Activated CD4-positive, alpha-beta T cell treated with anti-CD3 and anti-CD28 coated beads, Interleukin-2, amount 10 ng/mL, durations not matched to agents 24 days and 14 days (primary cell): Measurements from ENCODE around the gene SPOCK3. TPM values are rescaled to one million over a fixed set of nuclear protein-coding genes. Genes with fewer than 3 reads are reported as not detected.

Experiments
- DNase-seq: peaks from one replicate; pipeline ENCODE4 v3.0.0; 2022
- H3K27ac Mint-ChIP-seq: one replicate; pipeline ENCODE4 v1.8.0; 2022; ENCODE audit warnings: mild to moderate bottlenecking, mixed read lengths
- H3K27me3 Mint-ChIP-seq: one replicate; pipeline ENCODE4 v1.8.0; 2022; ENCODE audit warnings: mixed read lengths
- H3K36me3 Mint-ChIP-seq: one replicate; pipeline ENCODE4 v1.8.0; 2022; ENCODE audit warnings: low read depth, mild to moderate bottlenecking, mixed read lengths
- H3K4me1 Mint-ChIP-seq: one replicate; pipeline ENCODE4 v1.8.0; 2021; ENCODE audit warnings: mixed read lengths
- H3K4me3 Mint-ChIP-seq: one replicate; pipeline ENCODE4 v1.8.0; 2022; ENCODE audit warnings: mild to moderate bottlenecking, moderate library complexity, mixed read lengths
- H3K9me3 Mint-ChIP-seq: one replicate; pipeline ENCODE4 v1.8.0; 2021; ENCODE audit warnings: mixed read lengths
- intact Hi-C: fragments of 100-400 bp; cut with micrococcal nuclease; formaldehyde crosslinking; loops from one replicate; pipeline ENCODE4 v1.15.1; 2023
- total RNA-seq: library from RNA; stranded (reverse); gene quantifications from 2 replicates; pipeline ENCODE4 v1.2.3, GENCODE V29; 2022

The SPOCK3 gene
- total RNA-seq, 1 donor from 2014 or later = not detected

DNA sequence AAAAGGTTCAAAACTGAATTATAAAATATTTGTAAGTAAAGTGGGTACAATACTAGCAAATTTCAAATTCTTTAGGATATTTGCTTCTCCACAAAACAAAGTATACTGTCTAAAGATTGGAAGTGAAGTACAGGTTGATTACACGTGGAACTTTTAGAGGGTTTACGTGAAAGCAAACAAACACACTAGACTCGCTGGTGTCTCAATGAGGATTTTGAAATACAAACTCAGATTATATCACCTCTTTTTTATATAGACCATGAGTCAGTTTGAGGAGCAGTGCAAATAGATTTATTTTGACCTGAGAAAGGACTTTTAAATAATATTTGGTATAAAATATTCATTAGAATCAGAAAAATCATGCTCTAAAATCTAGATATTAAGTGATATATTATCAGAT lies 185.0 kb downstream of the SPOCK3 start:
- H3K4me3 Mint-ChIP-seq = no peak overlapping the region
- H3K4me1 Mint-ChIP-seq = no peaks in the 10 kb centered on the region
- intact Hi-C loops = no loop called here
- H3K36me3 Mint-ChIP-seq = no peaks in the 10 kb centered on the region
- DNase-seq = no peak
- no peaks in the 10 kb centered on the region for H3K9me3 Mint-ChIP-seq
- H3K27me3 Mint-ChIP-seq = no peaks in the 10 kb centered on the region
- no peak overlapping the region for H3K27ac Mint-ChIP-seq

DNA sequence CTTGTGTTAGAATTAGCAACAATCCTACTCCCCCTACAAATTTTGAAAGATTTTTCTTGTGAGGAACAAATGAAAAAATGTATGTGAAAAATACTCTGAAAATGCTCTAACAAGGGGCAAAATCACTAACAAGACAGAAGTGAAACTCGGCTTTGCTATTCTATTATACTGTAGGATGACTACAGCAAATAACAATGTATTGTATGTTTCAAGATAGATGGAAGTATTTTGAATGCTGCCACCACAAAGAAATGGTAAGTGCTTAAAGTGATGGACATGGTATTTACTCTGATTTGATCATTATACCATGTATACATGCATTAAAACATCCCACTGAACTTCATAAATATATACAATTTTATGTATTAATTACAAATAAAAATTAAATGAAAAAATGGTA lies 192.8 kb downstream of the SPOCK3 start:
- no peaks in the 10 kb centered on the region for H3K27me3 Mint-ChIP-seq
- intact Hi-C loops = no loop called here
- H3K4me1 Mint-ChIP-seq = no peaks in the 10 kb centered on the region
- DNase-seq = no peak
- no peaks in the 10 kb centered on the region for H3K36me3 Mint-ChIP-seq
- H3K4me3 Mint-ChIP-seq = no peak overlapping the region
- no peaks in the 10 kb centered on the region for H3K9me3 Mint-ChIP-seq
- no peak overlapping the region for H3K27ac Mint-ChIP-seq

DNA sequence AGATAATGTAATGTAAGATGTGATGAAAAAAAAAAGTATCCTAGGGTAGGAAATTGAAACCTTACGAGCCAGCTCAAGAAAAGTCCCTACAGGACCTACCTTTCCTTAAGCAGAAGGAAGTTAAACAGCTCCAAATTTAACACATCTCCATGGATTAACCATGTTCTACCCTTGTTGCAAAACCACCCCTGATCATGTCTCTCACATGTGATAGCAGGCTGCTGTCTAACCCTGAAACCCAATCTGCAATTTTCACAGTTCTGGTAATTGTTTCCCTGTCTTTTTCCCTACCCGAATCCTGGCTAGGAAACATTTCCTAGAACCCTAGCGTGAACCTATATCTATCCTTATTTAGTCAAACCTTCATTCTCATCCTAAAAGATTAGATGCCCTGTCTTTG lies 198.9 kb downstream of the SPOCK3 start:
- Mint-ChIP-seq H3K4me1 (no peaks in the 10 kb centered on the region), H3K4me3 (no peak overlapping the region), H3K27me3 (no peaks in the 10 kb centered on the region), H3K27ac (no peak overlapping the region), H3K36me3 (no peaks in the 10 kb centered on the region), H3K9me3 (no peaks in the 10 kb centered on the region)
- intact Hi-C loops = no loop called here
- no peak for DNase-seq

DNA sequence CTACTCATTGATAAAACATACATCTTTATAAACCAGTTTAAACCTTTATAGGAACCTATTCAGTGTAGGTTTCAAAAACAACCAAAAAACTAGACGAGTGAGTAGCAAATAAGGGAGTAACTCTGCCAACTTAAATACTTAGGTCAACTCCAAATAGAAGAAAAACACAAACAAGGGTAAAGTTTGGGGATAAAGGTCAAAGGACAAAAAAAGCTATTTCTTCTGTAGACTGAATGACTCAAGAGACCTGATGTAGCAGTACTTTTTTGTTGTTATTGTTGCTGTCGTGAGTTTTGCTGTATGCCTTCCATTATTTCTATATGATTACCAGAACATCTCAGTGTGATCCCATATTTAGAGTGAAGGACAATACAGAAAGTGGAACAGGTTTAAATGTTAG lies 199.3 kb downstream of the SPOCK3 start:
- Mint-ChIP-seq H3K27ac (no peak overlapping the region), H3K27me3 (no peaks in the 10 kb centered on the region), H3K9me3 (no peaks in the 10 kb centered on the region), H3K4me1 (no peaks in the 10 kb centered on the region), H3K36me3 (no peaks in the 10 kb centered on the region), H3K4me3 (no peak overlapping the region)
- DNase-seq = no peak
- intact Hi-C loops = no loop called here

DNA sequence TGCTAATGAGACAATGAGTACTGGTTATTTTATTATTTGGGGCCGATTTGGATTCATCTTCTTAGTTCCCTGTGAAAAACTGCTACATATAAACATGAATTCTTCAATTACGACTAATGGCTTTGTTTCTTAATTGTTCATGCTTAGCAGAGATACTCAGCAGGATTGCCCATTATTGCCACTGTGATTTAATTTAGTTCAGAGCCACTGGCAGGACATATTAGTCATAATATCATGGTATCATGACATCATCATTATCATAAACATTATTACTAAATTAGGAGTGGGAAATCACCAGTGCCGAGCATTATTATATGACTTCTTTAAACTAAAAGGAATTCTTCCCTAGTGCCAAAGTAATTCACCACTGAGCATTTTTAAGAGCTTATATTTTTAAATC lies 201.4 kb downstream of the SPOCK3 start:
- Mint-ChIP-seq H3K4me3 (no peak overlapping the region), H3K4me1 (no peaks in the 10 kb centered on the region), H3K27me3 (no peaks in the 10 kb centered on the region), H3K9me3 (no peaks in the 10 kb centered on the region), H3K36me3 (no peaks in the 10 kb centered on the region), H3K27ac (no peak overlapping the region)
- intact Hi-C loops = no loop called here
- no peak for DNase-seq

DNA sequence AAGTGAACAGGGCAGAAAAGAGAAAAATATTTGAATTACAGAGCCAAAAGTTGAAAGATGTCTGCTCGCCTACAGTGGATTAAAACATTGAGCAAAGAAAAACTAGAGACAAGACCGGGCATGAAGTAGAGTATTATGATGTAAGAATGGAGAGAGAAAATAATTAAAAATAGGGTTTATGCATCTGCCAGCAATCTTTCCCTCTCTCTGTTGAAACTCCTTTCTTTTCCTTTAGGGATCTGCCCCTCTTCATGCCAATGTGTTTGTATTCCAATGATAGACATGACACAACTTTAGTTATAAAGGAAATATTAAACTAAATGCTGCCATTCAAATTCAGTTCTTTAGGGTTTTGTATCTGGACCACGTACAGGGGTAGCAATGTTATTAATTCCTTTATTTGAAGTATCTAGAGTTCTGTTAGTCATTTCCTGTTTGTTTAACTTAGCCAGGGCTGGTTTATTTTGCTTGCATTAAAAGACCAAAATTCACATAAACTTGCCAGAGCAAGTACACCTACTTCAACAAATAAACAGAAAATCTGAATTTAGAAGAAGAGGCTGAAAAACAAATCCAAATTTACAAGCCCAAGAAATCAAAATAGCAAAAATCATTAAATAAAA lies 202.6 kb downstream of the SPOCK3 start:
- intact Hi-C loops = no loop called here
- Mint-ChIP-seq H3K36me3 (no peaks in the 10 kb centered on the region), H3K27ac (no peak overlapping the region), H3K27me3 (no peaks in the 10 kb centered on the region), H3K4me3 (no peak overlapping the region), H3K9me3 (no peaks in the 10 kb centered on the region), H3K4me1 (no peaks in the 10 kb centered on the region)
- no peak for DNase-seq

DNA sequence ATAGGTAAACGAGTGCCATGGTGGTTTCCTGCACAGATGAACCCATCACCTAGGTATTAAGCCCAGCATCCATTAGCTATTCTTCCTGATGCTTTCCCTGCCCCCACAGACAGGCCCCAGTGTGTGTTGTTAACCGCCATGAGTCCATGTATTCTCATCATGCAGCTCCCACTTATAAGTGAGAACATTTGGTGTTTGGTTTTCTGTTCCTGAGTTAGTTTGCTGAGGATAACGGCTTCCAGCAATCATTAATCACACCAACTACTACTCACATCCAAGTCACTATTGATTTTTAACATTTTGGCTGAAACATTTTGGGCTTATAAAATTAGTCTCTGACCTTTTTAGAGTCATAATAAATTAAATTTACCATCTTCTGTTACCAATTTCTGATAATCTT lies 205.3 kb downstream of the SPOCK3 start:
- Mint-ChIP-seq H3K9me3 (no peaks in the 10 kb centered on the region), H3K27ac (no peak overlapping the region), H3K27me3 (no peaks in the 10 kb centered on the region), H3K4me1 (no peaks in the 10 kb centered on the region), H3K36me3 (no peaks in the 10 kb centered on the region), H3K4me3 (no peak overlapping the region)
- no peak for DNase-seq
- intact Hi-C loops = no loop called here

DNA sequence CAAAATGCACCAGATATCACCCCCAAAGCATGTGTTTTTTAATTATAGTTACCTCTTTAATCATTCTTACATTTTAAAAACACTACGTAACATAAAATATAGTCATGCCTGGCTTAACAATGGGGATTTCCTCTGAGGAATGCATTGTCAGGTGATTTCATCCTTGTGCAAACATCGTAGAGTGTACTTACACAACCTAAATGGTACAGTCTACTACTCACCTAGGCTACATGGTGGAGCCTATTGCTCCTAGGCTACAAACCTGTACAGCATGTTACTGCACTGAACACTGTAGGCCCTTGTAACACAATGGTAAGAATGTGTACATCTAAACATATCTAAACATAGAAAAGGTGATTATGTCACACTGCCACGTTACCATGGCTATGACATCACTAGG lies 208.6 kb downstream of the SPOCK3 start:
- Mint-ChIP-seq H3K27me3 (no peaks in the 10 kb centered on the region), H3K4me1 (no peaks in the 10 kb centered on the region), H3K27ac (no peak overlapping the region), H3K9me3 (no peaks in the 10 kb centered on the region), H3K36me3 (no peaks in the 10 kb centered on the region), H3K4me3 (no peak overlapping the region)
- DNase-seq = no peak
- intact Hi-C loops = no loop called here

DNA sequence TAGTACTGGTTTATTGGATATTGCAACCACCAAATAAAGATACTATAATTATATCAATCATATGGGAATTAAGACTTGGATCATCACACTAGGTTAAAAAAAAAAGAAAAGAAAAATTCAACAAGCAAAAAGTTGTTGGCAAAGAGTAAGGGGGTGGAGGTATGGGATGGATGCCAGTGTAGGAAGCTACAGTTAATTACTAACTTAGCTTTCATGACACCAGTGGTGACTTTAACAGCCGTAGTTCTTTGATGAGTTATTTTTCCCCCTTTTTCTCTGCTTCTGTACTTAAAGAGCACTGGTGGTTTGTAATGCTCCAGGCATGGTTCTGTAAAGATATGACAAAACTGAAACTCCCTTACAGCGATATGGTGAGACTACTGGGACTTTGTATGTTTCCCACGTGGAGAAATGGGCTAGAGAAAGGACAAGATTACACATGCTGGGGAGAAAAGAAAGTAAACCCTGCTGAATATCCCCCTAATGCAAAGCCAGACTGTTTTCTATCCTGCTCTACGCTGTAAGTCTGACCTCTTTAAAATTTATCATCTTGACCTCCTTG lies 210.8 kb downstream of the SPOCK3 start:
- Mint-ChIP-seq H3K27me3 (no peaks in the 10 kb centered on the region), H3K36me3 (no peaks in the 10 kb centered on the region), H3K4me3 (no peak overlapping the region), H3K27ac (no peak overlapping the region), H3K4me1 (no peaks in the 10 kb centered on the region), H3K9me3 (no peaks in the 10 kb centered on the region)
- DNase-seq = no peak
- intact Hi-C loops = loop anchor here (5.0 kb wide), 3 partner anchors 269 to 856 kb away; no protein-coding TSS in a partner anchor

DNA sequence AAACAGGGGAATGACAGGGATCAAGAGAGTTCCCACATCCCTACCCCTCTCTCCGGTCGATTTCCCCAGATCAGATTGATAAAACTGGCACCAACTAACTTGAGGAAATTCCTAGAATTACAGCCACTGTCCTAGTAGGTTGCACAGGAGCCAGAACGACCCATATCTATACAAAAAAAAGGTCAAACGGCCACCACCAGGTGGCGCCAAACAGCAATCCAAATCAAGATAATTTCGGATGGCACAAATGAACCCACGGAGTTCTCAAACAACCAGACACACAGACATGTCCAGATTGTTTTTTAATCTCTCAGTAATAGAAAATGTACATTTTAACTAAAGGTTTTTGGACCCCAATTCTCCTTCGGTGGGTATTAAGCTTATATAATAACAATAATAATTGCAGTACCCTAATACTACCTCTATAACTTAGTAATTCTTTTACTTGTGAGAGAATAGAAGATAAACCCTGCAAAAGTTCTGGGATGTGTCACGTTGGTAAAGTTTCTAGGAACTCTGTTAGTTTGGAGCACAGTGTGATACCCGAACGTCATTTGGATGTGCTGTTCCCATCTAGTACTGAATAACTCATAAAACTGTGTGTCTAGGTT lies 212.6 kb downstream of the SPOCK3 start:
- no peaks in the 10 kb centered on the region for H3K36me3 Mint-ChIP-seq
- intact Hi-C loops = loop anchor here (1.0 to 5.0 kb wide), 5 partner anchors 271 to 1133 kb away; no protein-coding TSS in a partner anchor
- H3K27ac Mint-ChIP-seq = no peak overlapping the region
- no peaks in the 10 kb centered on the region for H3K9me3 Mint-ChIP-seq
- no peak overlapping the region for H3K4me3 Mint-ChIP-seq
- no peaks in the 10 kb centered on the region for H3K4me1 Mint-ChIP-seq
- H3K27me3 Mint-ChIP-seq = no peaks in the 10 kb centered on the region
- DNase-seq = peak; percentile 83

DNA sequence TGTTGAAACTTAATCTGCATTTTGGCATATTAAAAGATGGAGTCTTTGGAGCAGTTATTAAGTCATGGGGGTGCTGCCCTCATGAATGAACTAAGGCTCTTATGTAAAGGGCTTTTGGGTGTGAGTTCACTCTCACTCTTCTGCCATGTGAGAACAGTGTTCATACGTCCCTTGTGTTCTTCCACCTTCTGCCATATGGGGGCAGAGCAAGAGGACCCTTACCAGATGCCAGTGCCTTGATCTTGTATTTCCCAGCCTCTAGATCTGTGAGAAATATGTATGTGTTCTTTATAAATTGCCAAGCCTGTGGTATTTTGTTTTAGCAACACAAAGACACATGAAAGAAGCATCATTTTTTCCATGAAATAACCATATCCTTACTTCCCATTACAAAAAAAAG lies 213.9 kb downstream of the SPOCK3 start:
- Mint-ChIP-seq H3K9me3 (no peaks in the 10 kb centered on the region), H3K27ac (no peak overlapping the region), H3K4me3 (no peak overlapping the region), H3K27me3 (no peaks in the 10 kb centered on the region), H3K36me3 (no peaks in the 10 kb centered on the region), H3K4me1 (no peaks in the 10 kb centered on the region)
- intact Hi-C loops = loop anchor here (2.0 to 5.0 kb wide), 4 partner anchors 272 to 1056 kb away; no protein-coding TSS in a partner anchor
- no peak for DNase-seq

DNA sequence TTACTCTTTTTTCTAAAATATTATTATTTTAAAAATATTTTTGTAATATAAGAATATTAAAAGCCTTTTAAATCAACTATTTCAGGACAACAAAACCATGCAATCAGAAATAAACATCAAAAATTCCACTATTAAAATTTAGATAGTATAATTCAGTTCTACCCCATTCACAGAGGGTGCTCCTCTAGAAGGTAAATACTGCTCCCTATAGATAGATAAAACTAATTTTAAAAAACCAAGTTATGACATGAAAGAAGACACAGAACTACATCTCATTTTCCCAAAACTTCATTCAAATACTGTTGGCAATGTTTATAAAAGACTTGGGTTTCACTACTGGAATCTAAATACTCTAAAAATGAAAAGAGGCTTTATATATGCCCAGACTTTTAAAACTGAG lies 219.3 kb downstream of the SPOCK3 start:
- no peaks in the 10 kb centered on the region for H3K36me3 Mint-ChIP-seq
- no peaks in the 10 kb centered on the region for H3K9me3 Mint-ChIP-seq
- no peak overlapping the region for H3K27ac Mint-ChIP-seq
- no peaks in the 10 kb centered on the region for H3K4me1 Mint-ChIP-seq
- DNase-seq = no peak
- no peaks in the 10 kb centered on the region for H3K27me3 Mint-ChIP-seq
- H3K4me3 Mint-ChIP-seq = no peak overlapping the region
- intact Hi-C loops = no loop called here

DNA sequence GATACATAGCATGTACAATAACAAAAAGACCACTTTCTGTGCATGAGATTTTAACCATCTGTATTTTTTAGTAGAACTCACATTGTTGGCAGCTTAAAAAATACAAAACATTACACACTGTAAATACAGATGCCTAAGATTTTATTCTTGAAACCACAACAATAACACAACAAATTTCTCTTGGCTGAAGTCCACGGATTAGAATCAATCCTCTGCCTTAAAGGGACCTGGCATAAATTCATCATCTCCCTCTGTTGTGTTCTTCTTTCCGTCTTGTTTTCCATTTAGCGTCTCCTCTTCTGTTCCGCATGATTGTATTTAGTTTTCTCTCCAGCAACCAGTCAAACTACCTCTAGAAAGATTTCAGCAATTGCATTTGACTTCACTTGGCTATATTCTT lies 231.0 kb downstream of the SPOCK3 start:
- H3K4me3 Mint-ChIP-seq = no peak overlapping the region
- intact Hi-C loops = no loop called here
- H3K4me1 Mint-ChIP-seq = no peaks in the 10 kb centered on the region
- H3K27me3 Mint-ChIP-seq = no peaks in the 10 kb centered on the region
- no peaks in the 10 kb centered on the region for H3K9me3 Mint-ChIP-seq
- DNase-seq = no peak
- H3K27ac Mint-ChIP-seq = no peak overlapping the region
- H3K36me3 Mint-ChIP-seq = no peaks in the 10 kb centered on the region

DNA sequence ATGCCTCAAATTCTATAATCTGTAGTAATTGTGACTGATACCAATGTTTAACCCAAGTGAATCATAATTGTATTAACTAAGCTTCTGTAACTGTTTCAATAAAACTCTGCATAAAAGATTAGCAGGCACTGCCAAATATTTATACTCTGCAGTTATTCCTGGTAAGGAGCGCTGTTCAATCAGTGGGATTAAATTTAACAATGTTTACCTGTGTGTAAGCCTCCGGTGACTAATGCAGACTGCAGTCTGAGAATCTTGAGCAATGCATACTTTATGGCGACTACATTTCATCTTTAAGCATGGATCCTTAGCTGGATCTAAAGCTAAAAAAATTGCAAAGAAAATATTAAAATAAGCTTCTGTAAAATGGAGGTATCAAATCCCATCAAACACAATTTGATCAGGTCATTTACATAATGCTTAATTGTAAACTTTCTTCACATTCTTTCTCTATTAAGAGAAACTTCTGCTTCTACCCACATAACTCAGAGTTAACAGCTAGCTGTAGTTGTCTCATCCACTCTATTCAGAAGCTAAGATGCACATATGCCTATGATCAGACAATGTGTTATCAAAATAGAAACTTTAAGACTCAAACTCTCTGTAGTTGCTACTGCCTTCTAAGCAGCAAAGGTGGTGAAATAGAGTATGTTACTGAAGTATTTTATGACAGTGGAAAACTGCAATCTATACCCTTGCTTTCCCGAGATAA lies 234.0 kb downstream of the SPOCK3 start:
- Mint-ChIP-seq H3K27me3 (no peaks in the 10 kb centered on the region), H3K9me3 (no peaks in the 10 kb centered on the region), H3K4me1 (no peaks in the 10 kb centered on the region), H3K27ac (no peak overlapping the region), H3K4me3 (no peak overlapping the region), H3K36me3 (no peaks in the 10 kb centered on the region)
- no peak for DNase-seq
- intact Hi-C loops = no loop called here
